WTC11 (cell line): Measurements from ENCODE around the gene HS6ST1. TPM values are rescaled to one million over a fixed set of nuclear protein-coding genes. Genes with fewer than 3 reads are reported as not detected.

Source experiments
- ATAC-seq: fragments of 200-7000 bp; cut with Tn5 transposase; 2 replicates; pipeline ENCODE4 v1.10.0; 2021; ENCODE audit warnings: mild to moderate bottlenecking, moderate library complexity
- CTCF ChIA-PET: fragments of 300-600 bp; sonication (Branson Sonifier 250); formaldehyde crosslinking; loops from one replicate; lab custom pipeline; 2021; ENCODE audit warnings: antibody characterized with exemption; lab: Charles Lee
- POLR2A ChIA-PET: fragments of 350-600 bp; sonication (Branson Sonifier 250); formaldehyde crosslinking; loops from one replicate; lab custom pipeline; 2021; ENCODE audit warnings: antibody characterized with exemption; lab: Charles Lee
- DNase-seq: peaks from one replicate; pipeline ENCODE4 v3.0.0; 2021; ENCODE audit warnings: low spot score
- H3K27ac Mint-ChIP-seq: 2 replicates; pipeline ENCODE4 v1.8.0; 2021; ENCODE audit warnings: mixed read lengths
- H3K27me3 Mint-ChIP-seq: 2 replicates; pipeline ENCODE4 v1.8.0; 2021; ENCODE audit warnings: low read depth, mild to moderate bottlenecking, moderate library complexity, mixed read lengths
- H3K36me3 Mint-ChIP-seq: 2 replicates; pipeline ENCODE4 v1.8.0; 2021; ENCODE audit warnings: mixed read lengths
- H3K4me1 Mint-ChIP-seq: 2 replicates; pipeline ENCODE4 v1.8.0; 2022; ENCODE audit warnings: mixed read lengths
- H3K4me3 Mint-ChIP-seq: 2 replicates; pipeline ENCODE4 v1.8.0; 2021; ENCODE audit warnings: mild to moderate bottlenecking, moderate library complexity, mixed read lengths
- H3K9me3 Mint-ChIP-seq: 2 replicates; pipeline ENCODE4 v1.8.0; 2021; ENCODE audit warnings: mixed read lengths
- GRHL2 ChIP-seq: fragments of 250-450 bp; sonication (Bioruptor Pico); IDR thresholded peaks from 2 replicates; pipeline ENCODE4 v1.8.0; 2022; ENCODE audit warnings: mild to moderate bottlenecking, moderate library complexity; ENCODE audit not compliant: insufficient replicate concordance, severe bottlenecking
- SOX15 ChIP-seq: fragments of 250-450 bp; sonication (Bioruptor Pico); IDR thresholded peaks from 2 replicates; pipeline ENCODE4 v1.9.0; 2021; ENCODE audit warnings: mild to moderate bottlenecking
- SP1 ChIP-seq: sonication (generic); formaldehyde crosslinking; conservative IDR thresholded peaks from 2 replicates; pipeline ENCODE4 v1.8.1; 2022; ENCODE audit warnings: missing genetic modification reagents
- TEAD1 ChIP-seq: sonication (generic); formaldehyde crosslinking; IDR thresholded peaks from 2 replicates; pipeline ENCODE4 v1.8.0; 2022; ENCODE audit warnings: mild to moderate bottlenecking, missing genetic modification reagents
- TP53 ChIP-seq: sonication (generic); formaldehyde crosslinking; IDR thresholded peaks from 2 replicates; pipeline ENCODE4 v1.8.1; 2023; ENCODE audit warnings: mild to moderate bottlenecking, missing genetic modification reagents
- ZBTB21 ChIP-seq: sonication (generic); formaldehyde crosslinking; IDR thresholded peaks from 2 replicates; pipeline ENCODE4 v1.8.1; 2023; ENCODE audit warnings: mild to moderate bottlenecking, missing genetic modification reagents, borderline replicate concordance
- ZNF232 ChIP-seq: sonication (generic); formaldehyde crosslinking; IDR thresholded peaks from 2 replicates; pipeline ENCODE4 v1.8.0; 2022; ENCODE audit warnings: mild to moderate bottlenecking, missing genetic modification reagents
- ZNF317 ChIP-seq: sonication (generic); formaldehyde crosslinking; IDR thresholded peaks from 2 replicates; pipeline ENCODE4 v1.8.1; 2023; ENCODE audit warnings: low read depth, mild to moderate bottlenecking, moderate library complexity, missing genetic modification reagents, borderline replicate concordance
- ZNF416 ChIP-seq: fragments of 250-450 bp; sonication (Bioruptor Pico); IDR thresholded peaks from 2 replicates; pipeline ENCODE4 v1.9.0; 2021; ENCODE audit warnings: mild to moderate bottlenecking, inconsistent platforms
- total RNA-seq: library from RNA; stranded (reverse); gene quantifications from 3 replicates; pipeline ENCODE4 v1.2.3, GENCODE V29; 2021
- TF ChIP-seq, protein P1 (sequence below): fragments of 250-450 bp; sonication (Bioruptor Pico); IDR thresholded peaks from 2 replicates; pipeline ENCODE4 v1.9.0; 2021; ENCODE audit warnings: moderate library complexity, mild to moderate bottlenecking, inconsistent platforms, borderline replicate concordance
- TF ChIP-seq, protein P2 (sequence below): sonication (generic); formaldehyde crosslinking; IDR thresholded peaks from 2 replicates; pipeline ENCODE4 v1.8.1; 2023; ENCODE audit warnings: mild to moderate bottlenecking, missing genetic modification reagents, moderate library complexity
- TF ChIP-seq, protein P3 (sequence below): sonication (generic); formaldehyde crosslinking; IDR thresholded peaks from 2 replicates; pipeline ENCODE4 v1.8.0; 2023; ENCODE audit warnings: mild to moderate bottlenecking, missing genetic modification reagents
- TF ChIP-seq, protein P4 (sequence below): sonication (generic); formaldehyde crosslinking; IDR thresholded peaks from 2 replicates; pipeline ENCODE4 v1.8.0; 2022; ENCODE audit warnings: mild to moderate bottlenecking, missing genetic modification reagents
- TF ChIP-seq, protein P5 (sequence below): sonication (generic); formaldehyde crosslinking; conservative IDR thresholded peaks from 2 replicates; pipeline ENCODE4 v1.8.1; 2023; ENCODE audit warnings: mild to moderate bottlenecking, low read depth, missing genetic modification reagents, moderate library complexity
- TF ChIP-seq, protein P6 (sequence below): sonication (generic); formaldehyde crosslinking; IDR thresholded peaks from 2 replicates; pipeline ENCODE4 v1.8.0; 2023; ENCODE audit warnings: missing genetic modification reagents
- TF ChIP-seq, protein P7 (sequence below): fragments of 250-450 bp; sonication (Bioruptor Pico); IDR thresholded peaks from 2 replicates; pipeline ENCODE4 v1.9.0; 2021; ENCODE audit warnings: mild to moderate bottlenecking
- TF ChIP-seq, protein P8 (sequence below): sonication (generic); formaldehyde crosslinking; IDR thresholded peaks from 2 replicates; pipeline ENCODE4 v1.8.1; 2022; ENCODE audit warnings: low read depth, mild to moderate bottlenecking, moderate library complexity, missing genetic modification reagents, borderline replicate concordance

The HS6ST1 gene
- total RNA-seq, 1 experiment from 2014 or later = 55.5 TPM

DNA sequence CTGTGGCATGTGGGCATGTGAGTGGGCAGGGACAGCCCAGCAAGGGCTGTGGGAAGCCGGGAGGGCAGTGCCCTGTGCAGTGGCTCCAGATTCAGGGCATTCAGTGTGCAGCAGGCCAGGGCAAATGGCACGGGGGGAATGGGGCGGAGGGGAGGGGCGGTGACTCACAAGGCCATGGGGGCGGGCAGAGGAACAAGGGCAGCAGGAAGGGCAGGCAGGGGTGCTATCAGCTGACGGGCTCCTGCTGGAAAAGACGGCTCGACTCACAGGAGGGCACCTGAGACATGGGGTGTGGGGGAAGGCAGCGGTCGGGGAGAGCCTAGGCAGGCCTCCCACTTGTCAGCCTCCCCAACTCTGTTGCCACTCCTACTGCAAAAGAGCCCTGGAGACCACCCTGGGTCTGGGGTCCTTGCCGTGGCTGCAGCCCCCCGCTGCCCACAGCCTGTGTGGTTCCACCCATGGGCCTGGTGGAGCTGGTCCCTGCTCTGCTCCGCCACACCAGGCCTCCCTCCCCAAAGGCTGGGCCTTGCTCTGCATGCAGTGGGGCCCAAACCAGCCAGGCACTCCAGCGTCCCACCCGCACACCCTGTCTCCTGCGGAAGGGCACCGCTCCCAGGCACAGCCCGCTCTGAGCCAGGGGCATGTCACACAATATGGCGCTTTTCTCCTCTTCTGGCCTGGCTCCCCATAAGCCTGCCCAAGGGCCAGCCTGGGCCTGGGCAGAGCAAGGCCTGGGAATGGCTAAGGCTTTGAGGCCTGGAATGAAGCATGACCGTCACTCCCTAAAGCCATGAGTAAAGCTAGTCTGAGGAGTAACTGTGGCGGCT lies 25.9 kb downstream of the HS6ST1 start (continued):
- TF ChIP-seq, protein P1, sequence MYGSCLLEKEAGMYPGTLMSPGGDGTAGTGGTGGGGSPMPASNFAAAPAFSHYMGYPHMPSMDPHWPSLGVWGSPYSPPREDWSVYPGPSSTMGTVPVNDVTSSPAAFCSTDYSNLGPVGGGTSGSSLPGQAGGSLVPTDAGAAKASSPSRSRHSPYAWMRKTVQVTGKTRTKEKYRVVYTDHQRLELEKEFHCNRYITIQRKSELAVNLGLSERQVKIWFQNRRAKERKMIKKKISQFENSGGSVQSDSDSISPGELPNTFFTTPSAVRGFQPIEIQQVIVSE (CRISPR knock-in tag) = no peak
- TF ChIP-seq GRHL2 (CRISPR knock-in tag) = no peak
- TF ChIP-seq, protein P2, sequence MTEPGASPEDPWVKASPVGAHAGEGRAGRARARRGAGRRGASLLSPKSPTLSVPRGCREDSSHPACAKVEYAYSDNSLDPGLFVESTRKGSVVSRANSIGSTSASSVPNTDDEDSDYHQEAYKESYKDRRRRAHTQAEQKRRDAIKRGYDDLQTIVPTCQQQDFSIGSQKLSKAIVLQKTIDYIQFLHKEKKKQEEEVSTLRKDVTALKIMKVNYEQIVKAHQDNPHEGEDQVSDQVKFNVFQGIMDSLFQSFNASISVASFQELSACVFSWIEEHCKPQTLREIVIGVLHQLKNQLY = no peak
- TF ChIP-seq SP1 (CRISPR knock-in tag) = no peak
- TF ChIP-seq, protein P3, sequence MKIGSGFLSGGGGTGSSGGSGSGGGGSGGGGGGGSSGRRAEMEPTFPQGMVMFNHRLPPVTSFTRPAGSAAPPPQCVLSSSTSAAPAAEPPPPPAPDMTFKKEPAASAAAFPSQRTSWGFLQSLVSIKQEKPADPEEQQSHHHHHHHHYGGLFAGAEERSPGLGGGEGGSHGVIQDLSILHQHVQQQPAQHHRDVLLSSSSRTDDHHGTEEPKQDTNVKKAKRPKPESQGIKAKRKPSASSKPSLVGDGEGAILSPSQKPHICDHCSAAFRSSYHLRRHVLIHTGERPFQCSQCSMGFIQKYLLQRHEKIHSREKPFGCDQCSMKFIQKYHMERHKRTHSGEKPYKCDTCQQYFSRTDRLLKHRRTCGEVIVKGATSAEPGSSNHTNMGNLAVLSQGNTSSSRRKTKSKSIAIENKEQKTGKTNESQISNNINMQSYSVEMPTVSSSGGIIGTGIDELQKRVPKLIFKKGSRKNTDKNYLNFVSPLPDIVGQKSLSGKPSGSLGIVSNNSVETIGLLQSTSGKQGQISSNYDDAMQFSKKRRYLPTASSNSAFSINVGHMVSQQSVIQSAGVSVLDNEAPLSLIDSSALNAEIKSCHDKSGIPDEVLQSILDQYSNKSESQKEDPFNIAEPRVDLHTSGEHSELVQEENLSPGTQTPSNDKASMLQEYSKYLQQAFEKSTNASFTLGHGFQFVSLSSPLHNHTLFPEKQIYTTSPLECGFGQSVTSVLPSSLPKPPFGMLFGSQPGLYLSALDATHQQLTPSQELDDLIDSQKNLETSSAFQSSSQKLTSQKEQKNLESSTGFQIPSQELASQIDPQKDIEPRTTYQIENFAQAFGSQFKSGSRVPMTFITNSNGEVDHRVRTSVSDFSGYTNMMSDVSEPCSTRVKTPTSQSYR (CRISPR knock-in tag) = no peak
- TF ChIP-seq ZNF416 (CRISPR knock-in tag) = no peak

DNA sequence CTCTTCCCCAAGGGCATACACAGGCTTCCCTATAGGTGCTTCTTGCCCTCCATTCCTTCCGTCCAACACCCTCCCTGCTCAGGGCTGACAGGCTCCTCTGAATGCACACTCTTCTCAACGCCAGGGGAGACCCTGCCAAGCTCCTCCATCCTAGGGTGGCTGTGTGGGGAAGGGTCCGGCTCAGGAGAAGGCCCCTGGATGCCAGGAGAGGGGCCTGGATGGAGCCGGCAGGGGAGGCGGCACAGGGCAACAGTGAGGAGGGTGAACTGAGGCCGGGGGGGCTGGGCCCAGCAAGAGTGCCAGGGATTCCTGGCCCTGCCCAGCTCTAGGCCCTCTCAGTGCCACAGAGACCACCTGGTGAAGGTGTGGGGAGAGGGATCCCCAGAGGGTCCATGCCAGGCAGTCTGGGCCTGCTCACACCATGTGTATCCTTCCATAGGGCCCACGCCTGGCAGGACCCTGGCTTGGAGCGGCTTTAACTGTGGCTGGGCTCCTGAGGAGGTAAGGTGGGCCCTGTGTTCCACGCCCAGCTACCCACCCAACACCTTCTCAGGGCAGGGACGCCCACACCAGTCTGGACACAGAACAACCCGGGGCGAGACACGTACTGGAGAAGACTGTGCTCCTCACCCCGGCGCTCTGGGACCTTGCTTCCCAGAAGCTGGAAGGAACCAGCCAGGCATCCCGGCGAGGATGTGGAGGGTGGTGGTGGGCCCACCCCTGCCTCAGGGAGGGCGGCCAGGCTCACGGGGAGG lies 26.6 kb downstream of the HS6ST1 start:
- DNase-seq (no peak), ATAC-seq (no peak)
- H3K27me3 Mint-ChIP-seq = no peaks in the 10 kb centered on the region
- no peak overlapping the region for H3K27ac Mint-ChIP-seq
- 0 out of 2 replicates have a peak, but pooled peaks cover 2% of the 10 kb centered on the region for H3K36me3 Mint-ChIP-seq
- ChIA-PET POLR2A (no interaction called here), CTCF (interaction anchor here (0.9 to 1.9 kb wide), 3 partner anchors 14 to 179 kb away, joined by 3 to 6 read pairs (median 3); no protein-coding TSS in a partner anchor)
- peaks cover 51% of the 10 kb centered on the region for H3K4me1 Mint-ChIP-seq
- H3K9me3 Mint-ChIP-seq = no peaks in the 10 kb centered on the region
- no peak for TF ChIP-seq ZNF317 (CRISPR knock-in tag)
- TF ChIP-seq, protein P4, sequence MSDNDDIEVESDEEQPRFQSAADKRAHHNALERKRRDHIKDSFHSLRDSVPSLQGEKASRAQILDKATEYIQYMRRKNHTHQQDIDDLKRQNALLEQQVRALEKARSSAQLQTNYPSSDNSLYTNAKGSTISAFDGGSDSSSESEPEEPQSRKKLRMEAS = no peak
- no peak overlapping the region for H3K4me3 Mint-ChIP-seq

DNA sequence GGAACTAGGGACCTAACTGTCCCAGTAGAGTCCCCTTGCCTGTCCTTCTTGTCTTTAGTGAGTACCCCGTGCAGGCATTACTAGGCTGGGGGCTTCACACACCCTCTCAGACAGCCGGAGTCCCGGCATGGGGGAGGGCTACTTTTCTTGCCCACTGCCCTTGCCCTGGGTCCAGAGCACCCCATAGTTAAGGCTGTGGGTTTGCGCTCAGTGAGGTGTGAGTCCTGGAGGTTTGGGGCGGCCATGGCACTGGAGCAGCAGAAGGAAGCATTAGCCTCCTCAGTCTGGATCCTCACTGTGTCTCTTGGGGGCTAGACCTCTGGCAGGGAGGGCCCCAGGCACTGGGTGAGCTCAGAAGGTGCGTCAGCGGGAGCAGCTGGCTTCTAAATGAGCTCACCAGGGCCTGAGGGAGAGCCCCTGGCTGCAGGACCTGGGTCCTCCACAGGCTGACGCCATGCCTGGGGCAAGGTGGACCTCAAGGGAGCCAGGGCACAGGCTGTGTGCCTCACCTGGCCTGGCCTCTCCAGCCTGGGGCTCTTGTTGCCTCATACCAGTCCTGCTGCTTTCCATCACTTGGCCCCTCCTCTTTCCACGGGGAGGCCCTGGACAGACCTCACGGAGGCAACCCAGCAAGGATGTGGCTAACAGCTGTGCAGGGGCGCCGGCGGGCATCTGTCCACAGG lies 27.4 kb downstream of the HS6ST1 start:
- H3K4me3 Mint-ChIP-seq = no peak overlapping the region
- POLR2A ChIA-PET = no interaction called here
- TF ChIP-seq, protein P5, sequence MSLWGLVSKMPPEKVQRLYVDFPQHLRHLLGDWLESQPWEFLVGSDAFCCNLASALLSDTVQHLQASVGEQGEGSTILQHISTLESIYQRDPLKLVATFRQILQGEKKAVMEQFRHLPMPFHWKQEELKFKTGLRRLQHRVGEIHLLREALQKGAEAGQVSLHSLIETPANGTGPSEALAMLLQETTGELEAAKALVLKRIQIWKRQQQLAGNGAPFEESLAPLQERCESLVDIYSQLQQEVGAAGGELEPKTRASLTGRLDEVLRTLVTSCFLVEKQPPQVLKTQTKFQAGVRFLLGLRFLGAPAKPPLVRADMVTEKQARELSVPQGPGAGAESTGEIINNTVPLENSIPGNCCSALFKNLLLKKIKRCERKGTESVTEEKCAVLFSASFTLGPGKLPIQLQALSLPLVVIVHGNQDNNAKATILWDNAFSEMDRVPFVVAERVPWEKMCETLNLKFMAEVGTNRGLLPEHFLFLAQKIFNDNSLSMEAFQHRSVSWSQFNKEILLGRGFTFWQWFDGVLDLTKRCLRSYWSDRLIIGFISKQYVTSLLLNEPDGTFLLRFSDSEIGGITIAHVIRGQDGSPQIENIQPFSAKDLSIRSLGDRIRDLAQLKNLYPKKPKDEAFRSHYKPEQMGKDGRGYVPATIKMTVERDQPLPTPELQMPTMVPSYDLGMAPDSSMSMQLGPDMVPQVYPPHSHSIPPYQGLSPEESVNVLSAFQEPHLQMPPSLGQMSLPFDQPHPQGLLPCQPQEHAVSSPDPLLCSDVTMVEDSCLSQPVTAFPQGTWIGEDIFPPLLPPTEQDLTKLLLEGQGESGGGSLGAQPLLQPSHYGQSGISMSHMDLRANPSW (CRISPR knock-in tag) = no peak
- TF ChIP-seq, protein P6, sequence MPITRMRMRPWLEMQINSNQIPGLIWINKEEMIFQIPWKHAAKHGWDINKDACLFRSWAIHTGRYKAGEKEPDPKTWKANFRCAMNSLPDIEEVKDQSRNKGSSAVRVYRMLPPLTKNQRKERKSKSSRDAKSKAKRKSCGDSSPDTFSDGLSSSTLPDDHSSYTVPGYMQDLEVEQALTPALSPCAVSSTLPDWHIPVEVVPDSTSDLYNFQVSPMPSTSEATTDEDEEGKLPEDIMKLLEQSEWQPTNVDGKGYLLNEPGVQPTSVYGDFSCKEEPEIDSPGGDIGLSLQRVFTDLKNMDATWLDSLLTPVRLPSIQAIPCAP (CRISPR knock-in tag) = no peak
- no peak for TF ChIP-seq ZNF317 (CRISPR knock-in tag)
- no peak for TF ChIP-seq ZNF416 (CRISPR knock-in tag)
- no peak for TF ChIP-seq GRHL2 (CRISPR knock-in tag)
- TF ChIP-seq ZNF232 (CRISPR knock-in tag) = no peak
- no peak for TF ChIP-seq ZBTB21 (CRISPR knock-in tag)
- no peak for TF ChIP-seq SOX15 (CRISPR knock-in tag)
- TF ChIP-seq TP53 = no peak
- TF ChIP-seq, protein P7, sequence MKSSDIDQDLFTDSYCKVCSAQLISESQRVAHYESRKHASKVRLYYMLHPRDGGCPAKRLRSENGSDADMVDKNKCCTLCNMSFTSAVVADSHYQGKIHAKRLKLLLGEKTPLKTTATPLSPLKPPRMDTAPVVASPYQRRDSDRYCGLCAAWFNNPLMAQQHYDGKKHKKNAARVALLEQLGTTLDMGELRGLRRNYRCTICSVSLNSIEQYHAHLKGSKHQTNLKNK (CRISPR knock-in tag) = no peak
- TF ChIP-seq, protein P1 (CRISPR knock-in tag) = no peak
- no peak for TF ChIP-seq TEAD1 (CRISPR knock-in tag)
- TF ChIP-seq, protein P8, sequence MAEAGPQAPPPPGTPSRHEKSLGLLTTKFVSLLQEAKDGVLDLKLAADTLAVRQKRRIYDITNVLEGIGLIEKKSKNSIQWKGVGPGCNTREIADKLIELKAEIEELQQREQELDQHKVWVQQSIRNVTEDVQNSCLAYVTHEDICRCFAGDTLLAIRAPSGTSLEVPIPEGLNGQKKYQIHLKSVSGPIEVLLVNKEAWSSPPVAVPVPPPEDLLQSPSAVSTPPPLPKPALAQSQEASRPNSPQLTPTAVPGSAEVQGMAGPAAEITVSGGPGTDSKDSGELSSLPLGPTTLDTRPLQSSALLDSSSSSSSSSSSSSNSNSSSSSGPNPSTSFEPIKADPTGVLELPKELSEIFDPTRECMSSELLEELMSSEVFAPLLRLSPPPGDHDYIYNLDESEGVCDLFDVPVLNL (CRISPR knock-in tag) = no peak

More for the DNA sequence above, 27.4 kb downstream of the HS6ST1 start:
- ATAC-seq (no peak), DNase-seq (no peak)
- Mint-ChIP-seq H3K36me3 (0 out of 2 replicates have a peak, but pooled peaks cover 2% of the 10 kb centered on the region), H3K27ac (no peak overlapping the region), H3K9me3 (no peaks in the 10 kb centered on the region), H3K27me3 (no peaks in the 10 kb centered on the region), H3K4me1 (peaks cover 47% of the 10 kb centered on the region)
- CTCF ChIA-PET = interaction anchor here (1.9 kb wide), 1 partner anchor 15 kb away, joined by 6 read pairs; no protein-coding TSS in a partner anchor
